ENCODE data around the gene MATCAP1.
A peak's percentile ranks its signal among the peaks of the same experiment; 100 is the strongest.

The MATCAP1 gene

GRCh38 chr16:67190448-67191399 lies 7.0 kb upstream of the MATCAP1 start:
- no peak for DNase-seq

GRCh38 chr16:67190041-67190440 lies 6.3 kb upstream of the MATCAP1 start, which contains the start of gene EXOC3L1:
Gene EXOC3L1, minus strand, starts transcription at chr16:67190136. Its CDS starts 460 bp downstream, at chr16:67189676.
- no peak for DNase-seq

- no peak for DNase-seq
These were observed 5.0 kb upstream of the MATCAP1 start for GRCh38 chr16:67188798-67189197.

DNA sequence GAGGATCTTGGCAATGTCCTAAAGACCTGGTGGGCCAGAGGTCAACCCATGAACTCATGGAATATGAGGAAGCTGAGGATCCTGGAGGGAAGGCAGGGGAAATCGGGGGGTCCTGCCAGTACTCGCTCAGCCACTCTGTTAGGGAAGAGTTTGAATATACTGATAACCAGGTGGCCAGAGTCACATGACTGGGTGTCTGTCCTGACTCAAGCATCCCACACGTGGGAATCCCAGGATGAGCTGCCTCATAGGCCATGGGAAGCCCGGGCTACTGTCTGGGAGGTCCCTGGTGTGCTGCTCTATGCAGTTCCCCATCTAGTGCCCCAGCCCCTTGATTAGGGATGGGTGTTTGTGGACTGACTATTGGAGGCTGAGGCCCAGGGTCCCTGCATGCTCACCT lies 4.6 kb upstream of the MATCAP1 start:
- no peak for DNase-seq

DNA sequence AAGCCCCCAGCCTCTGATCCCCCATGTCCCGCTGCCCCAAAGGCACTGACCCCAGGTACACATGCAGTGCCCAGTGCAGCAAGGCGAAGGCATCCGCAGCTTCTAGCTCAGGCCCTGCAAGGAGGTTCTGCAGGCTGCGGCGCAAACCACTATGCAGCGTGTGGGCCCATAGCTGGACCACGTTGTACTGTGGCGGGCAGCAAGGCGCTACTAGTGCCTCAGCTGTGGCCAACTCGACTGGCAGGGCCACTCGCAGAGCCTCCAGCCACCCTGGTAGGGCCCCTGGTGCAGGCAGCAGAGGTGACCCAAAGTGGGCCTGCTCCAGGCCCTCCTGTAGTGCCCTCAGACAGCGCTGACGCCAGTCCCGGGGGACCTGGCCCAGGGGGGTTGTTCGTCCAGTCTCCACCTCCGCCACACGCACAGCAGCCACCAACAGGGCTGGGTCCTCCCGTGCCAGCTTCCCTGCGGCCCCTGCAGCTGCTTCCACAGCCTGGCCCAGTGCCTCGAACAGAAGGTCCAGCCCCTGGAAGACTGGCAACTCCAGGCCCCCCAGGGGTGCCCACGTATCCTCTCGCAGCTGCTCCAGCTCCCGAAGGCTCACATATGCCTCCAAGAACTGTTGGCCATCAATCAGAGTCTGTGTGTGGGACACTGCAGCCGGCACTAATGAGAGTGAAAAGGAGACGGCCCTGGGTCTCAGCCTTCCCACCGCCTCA lies 3.6 kb upstream of the MATCAP1 start:
- DNase-seq: no peak

GRCh38 chr16:67186550-67186950 lies 2.8 kb upstream of the MATCAP1 start:
- no peak for DNase-seq

- no peak for DNase-seq
These were observed 1.9 kb upstream of the MATCAP1 start for GRCh38 chr16:67185651-67186134.

DNA sequence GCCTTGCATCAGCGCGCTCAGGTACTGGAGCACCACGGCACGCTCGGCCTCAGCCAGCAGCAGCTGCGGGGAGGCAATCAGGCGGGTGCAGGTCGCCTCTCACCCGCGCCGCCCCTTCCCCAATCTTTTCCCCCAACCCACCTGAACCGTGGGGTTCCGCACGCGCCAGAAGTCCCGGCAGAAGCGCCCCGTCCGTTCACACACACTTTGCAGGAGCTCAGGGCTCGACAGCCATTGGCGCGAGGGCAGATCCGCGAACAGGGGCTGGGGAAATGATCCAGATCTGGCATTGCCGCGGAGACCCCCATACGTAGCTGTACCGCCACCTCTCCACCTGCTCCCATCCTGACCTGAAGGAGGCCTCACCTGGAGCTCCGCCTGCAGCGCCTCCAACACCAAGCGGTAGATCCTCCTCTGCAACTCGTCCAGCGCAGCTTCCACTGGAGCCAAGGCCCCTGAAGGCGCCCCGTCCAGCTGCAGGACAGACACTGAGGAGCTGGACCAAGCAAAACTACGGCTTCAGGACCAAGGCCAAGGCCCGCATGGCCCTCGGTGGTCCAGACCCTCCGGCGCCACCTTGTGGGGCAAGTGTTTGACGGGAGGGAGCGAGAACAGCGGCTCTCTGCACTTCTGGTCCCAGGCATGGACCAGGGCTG lies 1.4 kb upstream of the MATCAP1 start:
- DNase-seq: peak; percentile 83 to 87

DNA sequence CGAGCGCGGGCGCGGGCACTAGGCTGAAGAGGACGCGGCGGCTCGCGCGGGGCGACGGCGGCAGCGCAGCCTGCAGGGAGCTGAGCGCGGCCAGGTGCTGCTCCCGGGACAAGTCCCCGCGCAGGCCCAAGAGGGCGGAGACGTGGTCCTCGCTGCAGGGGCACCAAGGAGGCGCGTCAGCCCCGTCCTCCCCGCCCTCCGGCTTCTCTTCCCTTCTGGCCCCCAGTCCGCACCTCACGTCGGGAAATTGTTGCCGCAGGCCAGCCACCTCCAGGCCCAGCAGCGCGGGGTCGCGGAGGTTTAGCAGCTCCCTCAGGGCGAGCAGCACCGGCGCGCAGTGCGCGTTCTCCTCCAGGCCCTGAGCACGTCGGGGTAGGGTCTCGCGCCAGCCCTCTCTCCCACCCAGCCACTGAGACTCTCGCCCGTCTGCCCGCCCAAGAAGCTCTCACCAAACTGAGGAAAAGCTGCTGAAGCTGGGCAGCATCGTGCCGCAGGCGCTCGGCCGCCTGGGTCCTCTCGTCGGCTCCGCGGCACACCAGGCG lies 761 bp upstream of the MATCAP1 start:
- DNase-seq: no peak

DNA sequence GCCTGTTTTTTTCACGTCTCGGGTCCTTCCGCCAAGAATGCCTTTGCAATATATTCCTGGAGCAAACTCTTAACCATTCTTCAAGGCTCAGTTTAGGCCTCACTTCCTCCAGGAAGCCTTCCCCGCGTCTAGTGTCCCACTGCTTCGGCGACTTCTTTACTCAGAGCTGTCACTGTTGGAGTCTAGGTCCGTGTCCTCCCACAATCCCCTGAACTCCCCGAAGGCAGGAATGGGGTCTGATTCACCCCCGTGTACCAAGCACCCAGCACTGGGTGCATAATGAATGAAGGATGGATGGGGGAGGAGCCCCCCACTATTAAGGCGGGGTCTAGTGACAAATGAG lies 508 bp downstream of the MATCAP1 start:
- no peak for DNase-seq

DNA sequence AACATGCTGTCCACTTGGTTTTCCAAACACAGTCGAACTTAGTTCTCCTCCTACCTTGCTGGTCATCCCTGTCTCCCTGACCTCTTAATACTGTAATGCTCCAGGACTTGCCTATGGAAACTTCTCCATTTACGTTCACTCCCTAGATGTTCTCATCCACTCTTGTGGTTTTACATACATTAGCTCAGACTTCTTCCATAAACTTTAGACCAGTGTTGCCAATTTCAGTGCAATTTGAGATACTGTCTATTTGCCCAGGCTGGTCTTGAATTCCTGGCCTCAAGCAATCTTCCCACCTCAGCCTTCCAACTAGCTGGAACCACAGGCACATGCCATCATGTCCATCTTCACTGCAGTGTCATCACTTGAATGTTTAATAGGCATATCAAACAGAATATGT lies 1.5 kb downstream of the MATCAP1 start:
- DNase-seq: no peak

DNA sequence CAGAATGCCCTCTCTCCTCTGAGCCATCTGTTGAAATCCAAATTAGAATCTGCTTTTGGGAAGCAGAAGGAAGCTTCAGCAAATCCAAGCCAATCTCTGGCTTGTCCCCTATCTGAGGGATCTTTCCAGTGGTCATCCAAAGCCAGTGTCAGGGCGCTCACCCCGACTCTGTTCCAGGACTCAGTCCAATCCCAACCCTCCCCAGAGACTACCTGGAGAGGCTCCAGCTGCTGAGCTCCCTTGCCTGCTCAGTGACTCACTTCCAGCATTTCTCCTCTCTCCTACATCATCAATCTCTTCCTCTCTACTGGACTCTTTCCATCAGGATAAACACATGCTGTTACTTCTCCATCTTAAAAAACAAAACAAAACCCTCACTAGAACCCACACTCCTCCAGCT lies 2.4 kb downstream of the MATCAP1 start:
- DNase-seq: no peak

- DNase-seq: no peak
These were observed 3.6 kb downstream of the MATCAP1 start for GRCh38 chr16:67180166-67180565.

DNA sequence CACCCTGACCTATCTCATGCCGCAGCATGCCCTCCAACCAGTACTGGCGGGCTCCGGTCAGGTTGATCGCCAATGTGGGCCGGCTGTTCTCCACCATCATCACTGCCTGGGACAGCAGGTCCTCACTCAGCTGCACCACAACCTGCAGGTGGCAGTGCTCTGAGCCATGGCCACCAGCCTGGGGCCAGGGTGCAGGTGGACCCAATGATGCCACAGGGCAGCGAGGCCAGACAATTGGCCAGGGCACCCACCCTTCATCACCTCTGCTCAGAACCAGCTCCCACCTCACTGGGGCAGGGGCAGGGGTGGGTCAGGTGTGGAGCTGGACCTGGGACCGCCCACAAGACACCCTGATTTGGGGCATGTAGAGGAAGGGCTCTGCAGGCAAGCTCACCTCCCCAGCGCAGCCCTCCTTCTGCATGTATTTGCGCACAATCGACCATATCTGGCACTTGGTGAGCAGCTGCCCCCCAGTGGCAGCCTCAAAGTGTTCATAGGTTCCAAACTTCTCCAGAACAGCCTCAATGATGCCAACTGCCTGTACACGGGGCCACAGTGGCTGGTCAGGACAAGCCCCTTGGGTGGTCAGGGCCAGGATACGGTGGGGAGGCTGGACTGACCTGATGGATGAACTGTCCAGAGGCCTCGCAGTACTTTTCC lies 4.2 kb downstream of the MATCAP1 start:
- DNase-seq: peak in 1 of 2 donors; percentile 31

DNA sequence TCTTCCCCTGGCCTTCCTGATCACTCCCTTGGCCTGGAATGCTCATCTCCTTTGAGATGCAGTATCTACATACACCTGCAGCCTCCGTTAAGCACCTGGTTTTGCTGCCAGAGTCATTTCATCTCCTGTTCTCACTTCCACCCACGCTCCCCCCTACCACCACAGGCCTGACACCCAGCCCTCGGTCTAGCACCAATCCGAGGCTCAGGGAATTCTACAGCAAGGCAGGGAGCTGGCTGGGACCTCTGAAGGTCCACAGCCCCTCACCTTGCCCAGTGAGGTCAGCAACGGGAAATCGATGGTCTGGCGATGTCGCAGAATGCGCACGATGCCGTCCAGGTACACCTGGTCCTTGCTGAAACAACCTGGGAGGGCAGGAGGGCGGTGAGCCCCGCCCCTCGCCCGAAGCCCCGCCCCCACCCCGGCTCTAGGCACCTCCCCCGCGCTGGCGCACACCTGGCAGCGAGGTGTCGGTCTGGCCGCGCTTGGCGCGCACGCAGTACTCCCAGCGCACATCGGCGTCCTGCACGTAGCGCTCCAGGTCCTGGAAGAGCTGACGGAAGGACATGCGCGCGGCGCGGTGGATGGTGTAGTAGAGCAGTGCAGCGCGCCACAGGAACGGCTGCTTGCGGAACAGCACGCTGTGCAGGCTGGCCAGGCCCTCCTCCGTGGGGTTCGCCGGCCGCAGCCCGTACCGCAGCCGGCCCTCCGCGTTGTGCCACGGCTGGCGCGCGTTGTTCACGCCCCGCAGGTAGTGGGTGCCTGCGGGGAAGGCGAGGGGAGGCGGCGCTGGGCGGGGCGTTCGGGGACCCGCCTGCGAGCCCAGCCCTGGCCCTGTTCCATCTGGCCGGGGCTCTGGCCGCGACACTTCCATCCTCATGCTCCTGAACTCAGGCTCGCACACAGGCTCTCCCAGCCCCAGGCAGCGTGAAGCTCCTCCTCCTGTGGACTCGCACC lies 5.7 kb downstream of the MATCAP1 start:
- peak; percentile 59 to 80 for DNase-seq

DNA sequence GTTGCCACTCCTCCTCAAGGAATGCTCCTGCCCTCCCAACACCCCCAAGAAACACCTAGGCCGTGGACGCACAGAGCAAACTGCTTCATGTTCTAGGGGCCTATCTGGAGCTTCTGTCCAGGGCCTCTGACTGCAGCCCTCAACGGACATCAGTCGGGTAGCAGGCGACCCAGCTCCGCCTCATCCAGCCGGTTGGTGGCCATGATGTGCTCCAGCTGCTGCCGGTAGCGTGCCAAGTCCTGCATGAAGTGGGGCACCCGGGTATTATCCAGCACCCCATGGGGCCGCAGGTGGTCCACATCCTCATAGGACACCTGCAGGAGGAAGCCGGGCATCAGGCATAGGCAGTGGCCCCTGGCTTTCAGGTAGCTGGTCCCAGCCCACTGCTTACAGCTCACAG lies 7.1 kb downstream of the MATCAP1 start:
- no peak for DNase-seq

GRCh38 chr16:67174706-67175231 lies 9.0 kb downstream of the MATCAP1 start:
- no peak for DNase-seq

- peak; percentile 67 to 80 for DNase-seq
These were observed 9.7 kb downstream of the MATCAP1 start for GRCh38 chr16:67173808-67174705.

DNA sequence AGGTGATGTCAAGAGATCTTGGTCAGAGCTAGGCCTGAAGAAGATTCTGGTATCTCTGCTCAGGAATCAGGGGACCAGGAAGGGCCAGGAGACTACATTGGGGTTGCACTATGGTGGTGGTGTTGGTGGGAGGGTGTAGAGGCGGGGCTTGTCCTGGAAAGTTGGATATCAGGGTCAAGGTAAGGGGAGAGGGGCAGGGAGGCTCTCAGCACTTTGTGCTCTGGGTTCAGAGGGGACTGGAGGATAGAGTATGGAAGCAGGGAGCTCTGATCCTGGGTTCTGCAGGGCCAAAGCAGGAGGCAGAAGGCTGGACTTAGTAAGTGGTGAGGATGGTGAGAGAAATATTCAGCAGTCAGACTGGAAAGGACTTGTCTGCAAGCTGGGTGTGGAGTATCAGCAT lies 10.4 kb downstream of the MATCAP1 start:
- DNase-seq: no peak
